Stomach smooth muscle (tissue), 2 donors: Measurements from ENCODE around the gene LRIG1.

Source experiments
- H3K27ac ChIP-seq: one replicate; pipeline ENCODE4 v1.7.0; 2013; ENCODE audit warnings: mild to moderate bottlenecking, low read length, inconsistent platforms
- H3K27me3 ChIP-seq, 2 donors: one replicate each; pipeline ENCODE4 v1.7.0; 2013; ENCODE audit warnings: low read length in 2 of 2; ENCODE audit not compliant: insufficient read depth in 2 of 2, control insufficient read depth in 1 of 2
- H3K36me3 ChIP-seq, 2 donors: one replicate each; pipeline ENCODE4 v1.7.0; 2013; ENCODE audit warnings: low read length in 2 of 2; ENCODE audit not compliant: control insufficient read depth in 2 of 2, insufficient read depth in 2 of 2
- H3K4me1 ChIP-seq: one replicate; pipeline ENCODE4 v1.7.0; 2013; ENCODE audit warnings: low read length; ENCODE audit not compliant: control insufficient read depth, insufficient read depth
- H3K4me3 ChIP-seq, 2 donors: one replicate each; pipeline ENCODE4 v1.7.0; 2013; ENCODE audit warnings: low read length in 2 of 2
- H3K9ac ChIP-seq, 2 donors: one replicate each; pipeline ENCODE4 v1.7.0; 2013; ENCODE audit warnings: low read length in 2 of 2, mild to moderate bottlenecking in 1 of 2
- H3K9me3 ChIP-seq, 2 donors: one replicate each; pipeline ENCODE4 v1.7.0; 2013; ENCODE audit warnings: low read length in 2 of 2; ENCODE audit not compliant: control insufficient read depth in 2 of 2
- donor health status: healthy.
- donor health status: Pancreatic carcinoma.

LRIG1 gene

DNA sequence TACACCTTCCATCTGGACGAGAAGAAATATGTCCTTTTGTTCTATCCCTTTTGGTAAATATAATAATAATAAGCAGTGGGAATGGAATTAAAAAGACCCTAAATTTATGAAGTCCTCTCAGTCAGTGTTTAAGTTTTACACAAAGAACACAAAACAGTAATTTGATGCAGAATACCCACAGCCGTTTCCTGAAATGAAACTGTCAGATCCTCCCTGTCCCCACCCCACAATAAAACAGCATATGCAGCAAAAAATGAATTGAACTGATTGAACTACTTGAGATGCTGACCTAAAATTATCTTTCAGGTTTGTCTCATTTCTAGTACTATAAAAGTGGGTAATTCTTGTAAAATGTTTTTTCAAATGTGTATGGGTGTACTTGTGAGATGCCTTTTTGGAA is 2.2 kb upstream of the LRIG1 start:
- Histone ChIP-seq H3K9me3 (no peaks in the 10 kb centered on the region), H3K36me3 (no peaks in the 10 kb centered on the region), H3K9ac (no peak overlapping the region), H3K27ac (no peak overlapping the region), H3K4me3 (no peak overlapping the region), H3K27me3 (no peaks in the 10 kb centered on the region), H3K4me1 (peaks cover 20% of the 10 kb centered on the region)

DNA sequence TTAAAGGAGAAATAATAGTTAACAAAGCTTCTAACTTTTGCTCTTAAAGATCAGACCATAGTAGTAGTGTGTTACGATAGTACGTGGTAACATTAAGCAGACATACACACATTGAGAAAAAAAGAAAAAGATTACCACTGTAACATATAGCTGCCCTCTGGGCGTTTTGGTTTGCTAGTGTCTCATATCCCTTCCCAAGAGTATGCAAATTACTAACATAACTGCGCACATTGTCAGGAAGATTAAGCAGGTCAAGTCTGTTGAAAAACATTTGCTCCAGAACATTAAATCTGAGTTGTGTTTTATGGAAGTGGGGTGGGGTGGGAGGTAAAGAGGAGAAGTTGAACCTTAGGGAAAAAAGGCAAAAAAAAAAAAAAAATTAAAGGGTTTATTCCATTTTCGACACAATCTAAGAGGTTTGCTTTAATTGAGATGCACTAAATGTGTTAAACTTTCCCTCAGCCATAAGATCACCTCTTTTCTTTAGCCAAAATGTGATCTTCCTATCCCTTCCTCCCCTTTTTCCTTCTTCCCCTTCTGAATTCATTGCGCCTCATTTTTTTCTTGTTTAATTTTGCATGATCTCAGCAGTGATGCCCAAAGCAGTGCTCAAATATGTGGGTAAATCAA is 1.5 kb upstream of the LRIG1 start:
- H3K36me3 ChIP-seq = no peaks in the 10 kb centered on the region
- H3K9me3 ChIP-seq = no peaks in the 10 kb centered on the region
- no peak overlapping the region for H3K27ac ChIP-seq
- no peak overlapping the region for H3K9ac ChIP-seq
- H3K27me3 ChIP-seq = no peaks in the 10 kb centered on the region
- H3K4me1 ChIP-seq = peaks cover 23% of the 10 kb centered on the region
- peak overlapping the region in 1 of 2 donors; percentile 68 for H3K4me3 ChIP-seq

DNA sequence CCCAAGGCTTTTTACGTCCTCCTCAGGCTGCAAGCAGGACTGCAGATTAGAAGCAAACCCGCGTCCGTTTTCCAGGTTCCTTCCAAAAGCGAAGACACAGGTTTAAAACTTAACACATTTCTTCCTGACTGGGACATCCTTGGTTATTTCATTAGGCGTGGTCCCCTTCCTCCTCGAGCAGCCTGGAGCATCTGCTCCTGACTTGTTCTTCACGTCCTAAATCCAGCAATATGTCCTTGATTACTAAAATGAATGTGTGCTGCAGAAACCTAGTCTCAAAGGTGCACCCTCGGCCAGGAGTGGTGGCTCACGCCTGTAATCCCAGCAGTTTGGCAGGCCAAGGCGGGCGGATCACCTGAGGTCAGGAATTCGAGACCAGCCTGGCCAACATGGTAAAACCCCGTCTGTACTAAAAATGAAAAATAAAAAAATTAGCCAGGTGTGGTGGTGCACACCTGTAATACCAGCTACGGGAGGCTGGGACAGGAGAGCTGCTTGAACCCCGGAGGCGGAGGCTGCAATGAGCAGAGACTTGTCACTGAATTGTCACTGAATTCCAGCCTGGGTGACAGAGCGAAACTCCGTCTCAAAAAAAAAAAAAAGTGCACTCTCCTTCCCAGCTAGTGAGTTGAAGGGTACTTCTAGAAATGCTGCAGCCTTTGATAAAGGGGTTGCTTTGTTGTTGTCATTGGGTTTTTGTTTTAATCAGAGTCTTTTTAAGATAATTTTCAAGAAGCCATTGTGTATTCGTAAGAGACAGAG is 842 bp upstream of the LRIG1 start:
- Histone ChIP-seq H3K27me3 (no peaks in the 10 kb centered on the region), H3K36me3 (no peaks in the 10 kb centered on the region), H3K4me1 (peaks cover 30% of the 10 kb centered on the region), H3K4me3 (peak overlapping the region; percentile 68 to 83), H3K9ac (peak overlapping the region; percentile 13 to 60), H3K9me3 (no peaks in the 10 kb centered on the region), H3K27ac (peak overlapping the region; percentile 85)

DNA sequence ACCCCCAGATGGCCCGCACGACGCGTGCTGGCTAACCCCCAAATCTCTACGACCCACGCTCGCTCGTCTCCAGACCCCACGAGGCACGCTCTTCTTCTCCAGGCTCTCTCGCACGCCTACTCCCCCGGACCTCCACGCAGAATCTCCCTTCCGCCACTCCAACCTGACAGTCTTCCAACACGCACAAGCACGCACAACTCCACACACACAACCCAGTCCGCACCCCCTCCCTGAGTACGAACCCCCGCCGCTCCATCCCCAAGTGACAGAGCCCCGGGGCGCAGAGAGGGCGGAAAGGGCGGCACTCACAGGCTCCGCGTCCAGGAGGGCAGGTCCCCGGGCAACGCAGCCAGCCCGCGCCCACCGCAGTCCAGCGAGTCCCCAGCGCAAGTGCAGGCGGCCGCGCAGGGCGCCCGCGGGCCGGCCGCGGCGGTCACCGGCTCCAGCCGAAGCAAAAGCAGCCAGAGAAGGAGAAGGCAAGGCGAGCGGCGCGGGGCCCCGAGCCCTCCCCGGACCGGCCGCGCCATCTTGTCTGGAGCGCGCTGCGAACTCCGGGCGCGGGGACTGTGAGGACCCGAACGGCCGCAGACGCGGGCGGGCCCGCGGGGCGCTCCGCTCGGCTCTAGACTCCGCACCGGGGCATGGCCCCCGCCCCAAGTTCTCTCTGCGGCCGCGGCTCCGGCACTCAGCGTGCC is 794 bp downstream of the LRIG1 start:
- peak overlapping the region; percentile 83 to 86 for H3K9ac ChIP-seq
- H3K9me3 ChIP-seq = no peaks in the 10 kb centered on the region
- peak overlapping the region; percentile 85 for H3K27ac ChIP-seq
- peaks cover 36% of the 10 kb centered on the region for H3K4me1 ChIP-seq
- peak overlapping the region; percentile 74 to 94 for H3K4me3 ChIP-seq
- no peaks in the 10 kb centered on the region for H3K27me3 ChIP-seq
- no peaks in the 10 kb centered on the region for H3K36me3 ChIP-seq

DNA sequence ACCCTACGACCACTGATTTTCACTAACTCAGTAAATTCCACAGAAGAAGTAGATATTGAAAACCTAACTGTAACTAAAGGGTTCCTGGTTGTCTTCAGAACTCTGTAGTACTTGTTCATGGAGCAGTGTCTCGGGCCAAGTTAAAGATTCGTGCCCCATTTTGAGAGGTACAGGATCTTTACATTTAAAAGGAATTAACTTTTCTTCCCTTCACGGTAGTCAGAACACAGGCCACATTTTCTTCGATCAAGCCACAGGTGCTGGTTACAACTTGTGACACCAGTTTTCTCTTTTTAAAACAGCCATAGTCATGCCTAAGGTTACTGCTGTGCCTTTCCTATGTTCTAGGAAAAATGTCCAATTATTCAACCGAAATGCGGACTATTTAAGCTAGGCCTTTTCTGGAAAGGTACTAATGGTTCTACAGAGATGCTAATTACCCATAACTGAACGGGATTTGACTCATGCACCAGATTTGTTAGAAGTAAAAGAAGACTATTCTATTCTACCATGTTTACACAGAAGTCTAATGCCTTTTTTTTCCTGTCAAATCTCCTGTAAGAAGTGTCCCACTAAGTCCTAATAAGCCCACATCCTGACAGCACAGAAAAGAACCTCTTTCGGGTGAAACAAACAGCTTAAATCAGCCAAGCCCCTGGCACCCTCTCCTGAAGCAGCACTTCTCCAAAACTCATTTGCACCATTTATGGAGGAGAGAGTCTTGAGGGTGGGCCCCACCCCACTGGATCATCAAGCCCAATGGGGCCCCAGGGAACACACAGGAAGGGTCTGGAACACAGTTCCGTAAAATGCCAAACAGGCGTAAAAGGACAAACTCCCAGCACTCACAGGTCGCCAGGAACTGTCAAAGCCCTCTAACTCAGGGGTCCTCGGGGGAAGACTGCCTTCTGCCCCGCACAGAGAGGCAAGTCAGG is 1.9 kb downstream of the LRIG1 start:
- H3K9me3 ChIP-seq = no peaks in the 10 kb centered on the region
- peaks cover 36% of the 10 kb centered on the region for H3K4me1 ChIP-seq
- H3K4me3 ChIP-seq = peak overlapping the region; percentile 74 to 94
- peak overlapping the region; percentile 76 for H3K27ac ChIP-seq
- H3K27me3 ChIP-seq = no peaks in the 10 kb centered on the region
- peak overlapping the region; percentile 75 to 83 for H3K9ac ChIP-seq
- H3K36me3 ChIP-seq = no peaks in the 10 kb centered on the region

DNA sequence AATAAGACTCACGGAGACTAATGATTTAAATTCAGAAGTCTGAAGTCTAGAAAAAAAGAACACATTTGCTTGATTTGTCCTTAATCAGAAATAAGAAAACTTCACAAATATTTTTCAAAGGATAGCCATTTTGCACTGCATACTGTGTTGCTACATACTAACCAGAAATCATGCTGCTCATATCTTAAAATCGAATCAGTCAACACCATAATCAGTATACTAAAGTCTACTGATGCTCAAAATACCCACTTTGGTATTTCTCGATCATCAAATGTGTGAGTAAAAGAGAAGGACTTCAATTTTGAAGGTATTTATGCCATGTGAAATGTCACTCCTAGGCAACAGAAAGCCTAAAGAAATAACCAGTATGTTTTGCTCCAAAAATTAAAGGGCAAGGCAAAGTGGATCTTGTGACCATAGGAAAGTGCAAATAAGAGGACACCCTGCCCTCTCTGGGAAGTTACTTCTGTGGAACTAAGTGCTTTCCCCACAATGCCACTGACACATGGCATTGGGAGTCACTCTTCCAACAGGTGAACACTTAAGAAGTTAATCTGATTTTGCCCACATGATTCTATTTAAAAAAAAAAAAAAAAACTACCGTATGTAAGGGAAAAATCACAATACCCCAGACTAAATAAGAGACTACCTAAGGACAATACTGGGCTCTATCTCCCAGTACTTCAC is 2.7 kb downstream of the LRIG1 start:
- Histone ChIP-seq H3K9ac (peak overlapping the region; percentile 75 to 83), H3K36me3 (no peaks in the 10 kb centered on the region), H3K4me1 (peaks cover 36% of the 10 kb centered on the region), H3K9me3 (no peaks in the 10 kb centered on the region), H3K27me3 (no peaks in the 10 kb centered on the region), H3K27ac (peak overlapping the region; percentile 76), H3K4me3 (peak overlapping the region; percentile 74 to 94)

DNA sequence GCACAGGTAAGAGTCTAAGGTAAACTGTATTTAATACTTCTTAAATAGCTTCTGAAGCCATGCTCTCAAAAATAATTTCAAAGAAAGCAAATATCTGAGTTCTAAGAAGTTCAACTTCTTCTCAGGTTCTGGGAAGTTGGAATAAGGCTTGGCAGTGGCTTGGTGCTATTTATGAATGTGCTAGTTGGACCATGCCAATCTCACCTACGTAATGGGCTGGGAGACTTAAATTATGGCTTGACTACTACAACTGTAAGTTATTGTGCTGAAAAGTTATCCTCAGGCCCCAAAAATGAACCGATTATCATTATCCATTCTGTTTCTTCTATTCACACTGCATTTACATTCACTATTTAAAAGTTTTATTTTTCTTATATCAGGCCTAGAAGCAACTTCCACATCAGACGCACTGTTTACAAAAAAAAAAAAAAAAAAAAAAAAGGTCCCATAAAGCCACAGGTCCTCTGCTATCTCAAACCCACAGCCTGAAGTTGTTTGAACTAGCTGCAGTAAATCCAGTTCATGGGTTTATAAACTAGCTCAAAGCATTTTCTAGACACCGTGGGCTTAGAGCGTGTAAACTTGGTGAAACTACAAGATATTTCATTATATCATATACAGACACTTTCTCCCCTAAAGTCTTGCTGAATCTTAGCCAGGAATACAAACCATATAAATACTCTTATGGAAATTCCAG is 3.4 kb downstream of the LRIG1 start:
- H3K36me3 ChIP-seq = no peaks in the 10 kb centered on the region
- H3K4me3 ChIP-seq = peak overlapping the region; percentile 74 to 94
- H3K9ac ChIP-seq = peak overlapping the region in 1 of 2 donors; percentile 83

DNA sequence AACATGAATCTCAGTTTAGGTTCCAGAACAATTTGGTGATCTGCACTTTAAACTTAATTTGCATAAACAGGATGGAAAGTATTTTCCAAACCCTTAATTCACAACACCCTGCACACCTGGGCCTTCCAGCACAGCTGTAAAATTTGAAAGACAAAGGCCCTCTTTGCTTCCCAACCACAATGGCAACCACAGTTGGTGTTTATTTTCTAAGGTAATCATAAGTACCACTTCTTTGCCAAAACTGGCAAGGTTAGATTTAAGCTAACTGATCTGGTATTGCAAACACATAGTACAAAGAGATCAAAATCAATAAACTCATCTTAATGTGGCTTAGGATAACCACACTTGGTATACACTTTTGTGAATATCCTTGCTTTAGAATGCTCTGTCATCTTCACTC is 4.1 kb downstream of the LRIG1 start:
- Histone ChIP-seq H3K27ac (peak overlapping the region; percentile 76), H3K4me3 (peak overlapping the region; percentile 0 to 94), H3K9ac (peak overlapping the region in 1 of 2 donors; percentile 83), H3K36me3 (no peaks in the 10 kb centered on the region), H3K9me3 (no peaks in the 10 kb centered on the region), H3K27me3 (no peaks in the 10 kb centered on the region), H3K4me1 (peaks cover 44% of the 10 kb centered on the region)

More for the DNA sequence above, 3.4 kb downstream of the LRIG1 start:
- Histone ChIP-seq H3K27ac (peak overlapping the region; percentile 76), H3K27me3 (no peaks in the 10 kb centered on the region), H3K9me3 (no peaks in the 10 kb centered on the region), H3K4me1 (peaks cover 43% of the 10 kb centered on the region)

DNA sequence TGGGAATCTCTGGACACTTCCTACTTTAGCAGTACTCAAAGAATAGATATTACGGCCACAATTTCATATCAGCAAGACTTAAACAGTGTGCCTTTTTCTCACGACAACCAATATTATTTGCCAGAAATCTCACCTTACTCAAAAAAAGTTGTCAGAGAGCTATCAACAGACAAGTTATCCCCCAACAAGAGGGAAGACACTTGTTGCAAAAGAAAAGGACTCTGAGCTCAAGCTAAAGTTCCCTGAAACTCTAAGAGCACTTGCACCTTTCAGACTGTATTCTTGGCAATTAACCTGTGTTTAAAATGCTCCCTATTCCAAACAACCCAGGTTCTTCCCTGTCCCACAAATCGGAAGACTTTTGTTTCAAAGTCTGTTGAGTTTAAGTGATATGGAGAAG is 4.5 kb downstream of the LRIG1 start:
- peaks cover 39% of the 10 kb centered on the region for H3K4me1 ChIP-seq
- peak overlapping the region; percentile 0 to 50 for H3K4me3 ChIP-seq
- H3K36me3 ChIP-seq = no peaks in the 10 kb centered on the region
- H3K27ac ChIP-seq = peak overlapping the region; percentile 76
- no peaks in the 10 kb centered on the region for H3K9me3 ChIP-seq
- H3K9ac ChIP-seq = peak overlapping the region in 1 of 2 donors; percentile 6
- no peaks in the 10 kb centered on the region for H3K27me3 ChIP-seq
